ENCODE data around the gene ATG13.

The ATG13 gene

DNA sequence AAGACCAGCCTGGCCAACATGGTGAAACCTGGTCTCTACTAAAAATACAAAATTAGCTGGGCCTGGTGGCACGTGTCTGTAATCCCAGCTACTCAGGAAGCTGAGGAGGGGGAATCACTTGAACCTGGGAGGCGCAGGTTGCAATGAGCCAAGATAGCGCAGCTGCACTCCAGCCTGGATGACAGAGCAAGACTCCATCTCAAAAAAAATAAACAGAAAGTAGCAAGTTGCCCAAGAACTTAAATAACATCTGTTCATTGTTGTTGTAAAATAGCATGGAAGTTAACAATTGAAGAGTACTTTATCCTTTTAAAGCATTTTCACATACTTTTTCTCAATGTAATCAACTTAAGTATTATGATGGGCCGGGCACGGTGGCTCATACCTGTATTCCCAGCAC, 29.2 kb upstream of the ATG13 start:
- Histone ChIP-seq H3K36me3 (ENCODE audit: control insufficient read depth in 2 of 2, insufficient read depth in 1 of 2, low read length in 2 of 2) (no peaks in the 10 kb centered on the region), H3K27ac (ENCODE audit: extremely low read depth, low read depth, low read length) (no peak overlapping the region), H3K9me3 (ENCODE audit: control insufficient read depth, insufficient read depth, low read depth, low read length) (no peaks in the 10 kb centered on the region), H3K4me1 (ENCODE audit: control insufficient read depth, insufficient read depth, low read length) (peaks cover 6% of the 10 kb centered on the region; the same call in 1 of the 2 replicates), H3K4me3 (ENCODE audit: low read depth, low read length) (no peak overlapping the region)
- TF ChIP-seq ZNF146 (tag by site-specific recombination; IDR thresholded peaks at IDR 0.05) (no peak), OSR2 (tag by site-specific recombination; IDR thresholded peaks at IDR 0.05) (0 out of 2 replicates have a peak, but pooled peaks have one; percentile 20)
- ChIA-PET CTCF (interaction anchor here (0.7 kb wide), 1 partner anchor 189 kb away, joined by 3 read pairs; no protein-coding TSS in a partner anchor), POLR2A (no interaction called here)

DNA sequence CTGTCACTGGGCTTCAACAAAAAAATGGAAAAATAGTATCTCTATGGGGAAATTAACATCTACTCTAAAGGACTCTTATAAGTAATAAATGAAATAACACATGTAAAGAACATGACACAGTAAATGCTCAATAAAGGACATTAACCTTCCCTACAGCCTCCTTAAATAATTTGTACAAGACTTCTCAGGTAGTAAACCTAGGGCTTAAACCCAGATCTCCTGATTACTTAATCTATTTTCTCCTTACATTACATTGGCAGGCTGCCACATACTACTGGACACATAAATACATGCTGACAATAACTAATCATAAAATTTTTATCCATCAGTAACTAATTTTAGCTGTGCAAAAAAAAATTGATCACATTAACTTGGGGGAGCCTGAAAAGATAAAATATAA, 28.4 kb upstream of the ATG13 start:
- peaks cover 6% of the 10 kb centered on the region; the same call in 1 of the 2 replicates for H3K4me1 ChIP-seq (ENCODE audit: control insufficient read depth, insufficient read depth, low read length)
- H3K36me3 ChIP-seq (ENCODE audit: control insufficient read depth in 2 of 2, insufficient read depth in 1 of 2, low read length in 2 of 2): no peaks in the 10 kb centered on the region
- no peak overlapping the region for H3K27ac ChIP-seq (ENCODE audit: extremely low read depth, low read depth, low read length)
- no peak overlapping the region for H3K4me3 ChIP-seq (ENCODE audit: low read depth, low read length)
- CTCF ChIA-PET: no interaction called here
- POLR2A ChIA-PET: no interaction called here
- H3K9me3 ChIP-seq (ENCODE audit: control insufficient read depth, insufficient read depth, low read depth, low read length): no peaks in the 10 kb centered on the region
- no peak for TF ChIP-seq KLF7 (tag by site-specific recombination; IDR thresholded peaks at IDR 0.05; ENCODE audit: borderline replicate concordance)
- TF ChIP-seq ZBTB20 (tag by site-specific recombination; IDR thresholded peaks at IDR 0.05): no peak
- TF ChIP-seq ZNF510 (tag by site-specific recombination; IDR thresholded peaks at IDR 0.05; ENCODE audit: insufficient replicate concordance): no peak
- no peak for TF ChIP-seq ZNF416 (tag by site-specific recombination; IDR thresholded peaks at IDR 0.05)
- no peak for TF ChIP-seq ZNF670 (tag by site-specific recombination; IDR thresholded peaks at IDR 0.05; ENCODE audit: low read depth)
- no peak for TF ChIP-seq ZNF157 (tag by site-specific recombination; IDR thresholded peaks at IDR 0.05)
- TF ChIP-seq SETDB1 (IDR thresholded peaks at IDR 0.05; ENCODE audit: insufficient read length, low read length): no peak
- TF ChIP-seq ZSCAN30 (tag by site-specific recombination; IDR thresholded peaks at IDR 0.05): no peak
- TF ChIP-seq ZNF214 (tag by site-specific recombination; IDR thresholded peaks at IDR 0.05; ENCODE audit: borderline replicate concordance): no peak
- no peak for TF ChIP-seq ZNF155 (tag by site-specific recombination; IDR thresholded peaks at IDR 0.05)
- no peak for TF ChIP-seq ZNF600 (tag by site-specific recombination; IDR thresholded peaks at IDR 0.05)
- TF ChIP-seq, protein P1, sequence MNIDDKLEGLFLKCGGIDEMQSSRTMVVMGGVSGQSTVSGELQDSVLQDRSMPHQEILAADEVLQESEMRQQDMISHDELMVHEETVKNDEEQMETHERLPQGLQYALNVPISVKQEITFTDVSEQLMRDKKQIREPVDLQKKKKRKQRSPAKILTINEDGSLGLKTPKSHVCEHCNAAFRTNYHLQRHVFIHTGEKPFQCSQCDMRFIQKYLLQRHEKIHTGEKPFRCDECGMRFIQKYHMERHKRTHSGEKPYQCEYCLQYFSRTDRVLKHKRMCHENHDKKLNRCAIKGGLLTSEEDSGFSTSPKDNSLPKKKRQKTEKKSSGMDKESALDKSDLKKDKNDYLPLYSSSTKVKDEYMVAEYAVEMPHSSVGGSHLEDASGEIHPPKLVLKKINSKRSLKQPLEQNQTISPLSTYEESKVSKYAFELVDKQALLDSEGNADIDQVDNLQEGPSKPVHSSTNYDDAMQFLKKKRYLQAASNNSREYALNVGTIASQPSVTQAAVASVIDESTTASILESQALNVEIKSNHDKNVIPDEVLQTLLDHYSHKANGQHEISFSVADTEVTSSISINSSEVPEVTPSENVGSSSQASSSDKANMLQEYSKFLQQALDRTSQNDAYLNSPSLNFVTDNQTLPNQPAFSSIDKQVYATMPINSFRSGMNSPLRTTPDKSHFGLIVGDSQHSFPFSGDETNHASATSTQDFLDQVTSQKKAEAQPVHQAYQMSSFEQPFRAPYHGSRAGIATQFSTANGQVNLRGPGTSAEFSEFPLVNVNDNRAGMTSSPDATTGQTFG (tag by site-specific recombination; IDR thresholded peaks at IDR 0.05; ENCODE audit: borderline replicate concordance): no peak
- TF ChIP-seq, protein P2, sequence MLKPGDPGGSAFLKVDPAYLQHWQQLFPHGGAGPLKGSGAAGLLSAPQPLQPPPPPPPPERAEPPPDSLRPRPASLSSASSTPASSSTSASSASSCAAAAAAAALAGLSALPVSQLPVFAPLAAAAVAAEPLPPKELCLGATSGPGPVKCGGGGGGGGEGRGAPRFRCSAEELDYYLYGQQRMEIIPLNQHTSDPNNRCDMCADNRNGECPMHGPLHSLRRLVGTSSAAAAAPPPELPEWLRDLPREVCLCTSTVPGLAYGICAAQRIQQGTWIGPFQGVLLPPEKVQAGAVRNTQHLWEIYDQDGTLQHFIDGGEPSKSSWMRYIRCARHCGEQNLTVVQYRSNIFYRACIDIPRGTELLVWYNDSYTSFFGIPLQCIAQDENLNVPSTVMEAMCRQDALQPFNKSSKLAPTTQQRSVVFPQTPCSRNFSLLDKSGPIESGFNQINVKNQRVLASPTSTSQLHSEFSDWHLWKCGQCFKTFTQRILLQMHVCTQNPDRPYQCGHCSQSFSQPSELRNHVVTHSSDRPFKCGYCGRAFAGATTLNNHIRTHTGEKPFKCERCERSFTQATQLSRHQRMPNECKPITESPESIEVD (tag by site-specific recombination; IDR thresholded peaks at IDR 0.05): peak; percentile 60; the same call in 1 of the 2 replicates
- no peak for TF ChIP-seq YY1 (tag by site-specific recombination; IDR thresholded peaks at IDR 0.05)
- TF ChIP-seq ZNF114 (tag by site-specific recombination; IDR thresholded peaks at IDR 0.05): no peak
- peak; percentile 63 for TF ChIP-seq OSR2 (tag by site-specific recombination; IDR thresholded peaks at IDR 0.05)
- peak; percentile 80 for TF ChIP-seq ZNF664 (tag by site-specific recombination; IDR thresholded peaks at IDR 0.05)
- TF ChIP-seq ZNF121 (tag by site-specific recombination; IDR thresholded peaks at IDR 0.05): no peak
- no peak for TF ChIP-seq ZNF843 (tag by site-specific recombination; IDR thresholded peaks at IDR 0.05)
- no peak for TF ChIP-seq ZNF292 (tag by site-specific recombination; IDR thresholded peaks at IDR 0.05; ENCODE audit: borderline replicate concordance, low read depth)
- TF ChIP-seq, protein P3, sequence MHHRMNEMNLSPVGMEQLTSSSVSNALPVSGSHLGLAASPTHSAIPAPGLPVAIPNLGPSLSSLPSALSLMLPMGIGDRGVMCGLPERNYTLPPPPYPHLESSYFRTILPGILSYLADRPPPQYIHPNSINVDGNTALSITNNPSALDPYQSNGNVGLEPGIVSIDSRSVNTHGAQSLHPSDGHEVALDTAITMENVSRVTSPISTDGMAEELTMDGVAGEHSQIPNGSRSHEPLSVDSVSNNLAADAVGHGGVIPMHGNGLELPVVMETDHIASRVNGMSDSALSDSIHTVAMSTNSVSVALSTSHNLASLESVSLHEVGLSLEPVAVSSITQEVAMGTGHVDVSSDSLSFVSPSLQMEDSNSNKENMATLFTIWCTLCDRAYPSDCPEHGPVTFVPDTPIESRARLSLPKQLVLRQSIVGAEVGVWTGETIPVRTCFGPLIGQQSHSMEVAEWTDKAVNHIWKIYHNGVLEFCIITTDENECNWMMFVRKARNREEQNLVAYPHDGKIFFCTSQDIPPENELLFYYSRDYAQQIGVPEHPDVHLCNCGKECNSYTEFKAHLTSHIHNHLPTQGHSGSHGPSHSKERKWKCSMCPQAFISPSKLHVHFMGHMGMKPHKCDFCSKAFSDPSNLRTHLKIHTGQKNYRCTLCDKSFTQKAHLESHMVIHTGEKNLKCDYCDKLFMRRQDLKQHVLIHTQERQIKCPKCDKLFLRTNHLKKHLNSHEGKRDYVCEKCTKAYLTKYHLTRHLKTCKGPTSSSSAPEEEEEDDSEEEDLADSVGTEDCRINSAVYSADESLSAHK (tag by site-specific recombination; IDR thresholded peaks at IDR 0.05): 0 out of 2 replicates have a peak, but pooled peaks have one; percentile 10
- TF ChIP-seq, protein P4, sequence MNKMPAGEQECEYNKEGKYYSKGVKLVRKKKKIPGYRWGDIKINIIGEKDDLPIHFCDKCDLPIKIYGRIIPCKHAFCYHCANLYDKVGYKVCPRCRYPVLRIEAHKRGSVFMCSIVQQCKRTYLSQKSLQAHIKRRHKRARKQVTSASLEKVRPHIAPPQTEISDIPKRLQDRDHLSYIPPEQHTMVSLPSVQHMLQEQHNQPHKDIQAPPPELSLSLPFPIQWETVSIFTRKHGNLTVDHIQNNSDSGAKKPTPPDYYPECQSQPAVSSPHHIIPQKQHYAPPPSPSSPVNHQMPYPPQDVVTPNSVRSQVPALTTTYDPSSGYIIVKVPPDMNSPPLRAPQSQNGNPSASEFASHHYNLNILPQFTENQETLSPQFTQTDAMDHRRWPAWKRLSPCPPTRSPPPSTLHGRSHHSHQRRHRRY (tag by site-specific recombination; IDR thresholded peaks at IDR 0.05): no peak
- no peak for TF ChIP-seq ZNF354C (tag by site-specific recombination; IDR thresholded peaks at IDR 0.05; ENCODE audit: borderline replicate concordance, low read depth)
- TF ChIP-seq ZNF785 (tag by site-specific recombination; IDR thresholded peaks at IDR 0.05): no peak
- TF ChIP-seq, protein P5, sequence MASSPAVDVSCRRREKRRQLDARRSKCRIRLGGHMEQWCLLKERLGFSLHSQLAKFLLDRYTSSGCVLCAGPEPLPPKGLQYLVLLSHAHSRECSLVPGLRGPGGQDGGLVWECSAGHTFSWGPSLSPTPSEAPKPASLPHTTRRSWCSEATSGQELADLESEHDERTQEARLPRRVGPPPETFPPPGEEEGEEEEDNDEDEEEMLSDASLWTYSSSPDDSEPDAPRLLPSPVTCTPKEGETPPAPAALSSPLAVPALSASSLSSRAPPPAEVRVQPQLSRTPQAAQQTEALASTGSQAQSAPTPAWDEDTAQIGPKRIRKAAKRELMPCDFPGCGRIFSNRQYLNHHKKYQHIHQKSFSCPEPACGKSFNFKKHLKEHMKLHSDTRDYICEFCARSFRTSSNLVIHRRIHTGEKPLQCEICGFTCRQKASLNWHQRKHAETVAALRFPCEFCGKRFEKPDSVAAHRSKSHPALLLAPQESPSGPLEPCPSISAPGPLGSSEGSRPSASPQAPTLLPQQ (tag by site-specific recombination; IDR thresholded peaks at IDR 0.05): no peak
- no peak for TF ChIP-seq ZNF223 (tag by site-specific recombination; IDR thresholded peaks at IDR 0.05)

All from HEK293 (cell line).